ENCODE results near the gene SCMH1.

SCMH1 gene

DNA sequence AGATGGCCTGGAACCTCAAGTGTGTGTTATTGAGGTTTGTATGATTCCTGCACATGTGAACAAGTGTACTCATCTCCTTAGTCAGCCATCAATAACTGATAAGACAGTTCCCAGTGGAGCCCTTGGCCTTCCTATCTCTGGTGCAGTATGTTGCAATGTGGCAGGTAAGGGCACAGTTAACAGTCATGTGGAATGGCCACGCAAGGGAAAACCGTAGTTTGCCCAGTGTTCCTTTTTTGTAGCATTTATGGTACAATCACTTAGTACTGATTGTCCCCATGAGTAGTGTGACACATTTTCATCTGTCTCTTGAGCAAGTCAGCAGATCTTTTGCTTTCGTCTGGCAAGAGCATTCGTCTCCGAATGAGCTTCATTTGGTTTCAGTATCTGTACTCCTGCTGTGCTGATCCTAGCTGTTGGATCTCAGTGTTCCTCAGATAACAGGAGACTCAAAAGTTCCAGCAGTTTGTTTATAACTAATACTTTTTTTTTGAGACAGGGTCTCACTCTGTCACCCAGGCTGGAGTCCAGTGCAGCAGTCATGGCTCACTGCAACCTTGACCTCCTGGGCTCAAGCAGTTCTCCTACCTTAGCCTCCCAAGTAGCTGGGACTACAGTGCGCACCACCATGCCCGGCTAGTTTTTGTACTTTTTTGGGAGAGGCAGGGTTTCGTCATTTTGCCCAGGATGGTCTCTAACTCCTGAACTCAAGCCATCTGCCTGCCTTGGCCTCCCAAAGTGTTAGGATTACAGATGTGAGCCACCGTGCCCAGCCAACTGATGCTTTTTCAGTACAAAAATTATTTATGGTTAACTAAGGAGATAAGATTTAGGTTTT lies 254.4 kb downstream of the SCMH1 start:
- DNase-seq: no peak

DNA sequence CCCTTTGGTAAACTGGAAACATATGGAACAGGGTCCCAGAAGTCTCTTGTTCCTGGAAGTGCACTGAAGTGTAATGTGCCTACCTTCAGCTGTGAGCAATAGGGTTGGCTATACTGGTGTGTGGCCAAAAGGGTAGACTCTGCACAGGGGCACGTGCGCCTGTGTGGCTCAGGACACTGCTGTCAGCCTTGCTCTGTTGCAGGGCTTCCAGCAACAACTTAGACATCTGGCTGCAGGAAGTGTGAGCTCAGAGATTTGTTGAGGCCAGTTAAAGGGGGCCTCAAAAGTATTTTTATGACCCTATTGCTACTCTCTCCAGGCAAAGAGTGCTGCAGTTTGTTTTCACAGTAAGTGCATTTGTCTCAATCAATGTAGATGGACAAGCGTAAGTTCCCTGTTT lies 255.2 kb downstream of the SCMH1 start:
- no peak for DNase-seq

GRCh38 chr1:40986328-40986783 lies 255.8 kb downstream of the SCMH1 start:
- no peak for DNase-seq

DNA sequence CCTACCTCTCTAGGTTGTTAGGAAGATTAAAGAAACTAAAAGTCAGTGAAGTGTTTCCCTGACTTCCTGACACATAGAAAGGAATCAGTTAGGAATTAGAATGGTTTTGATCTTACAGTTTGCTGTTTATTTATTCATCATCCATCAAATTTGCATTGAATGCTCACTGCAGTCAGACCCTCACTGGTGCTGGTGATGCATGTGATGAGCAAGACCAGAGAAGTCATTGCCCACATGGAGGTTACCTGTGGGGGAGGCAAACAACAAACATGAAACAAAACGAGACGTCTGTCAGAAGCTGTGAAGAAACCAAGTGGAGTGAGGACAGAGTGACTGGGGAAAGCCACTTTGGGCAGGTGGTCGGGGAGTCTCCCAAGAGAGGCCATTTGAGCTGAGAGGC lies 256.2 kb downstream of the SCMH1 start:
- no peak for DNase-seq

GRCh38 chr1:40985161-40985560 lies 256.9 kb downstream of the SCMH1 start:
- DNase-seq: no peak

GRCh38 chr1:40984531-40984930 lies 257.6 kb downstream of the SCMH1 start:
- no peak for DNase-seq

GRCh38 chr1:40984066-40984465 lies 258.0 kb downstream of the SCMH1 start:
- DNase-seq: no peak

GRCh38 chr1:40983286-40983685 lies 258.8 kb downstream of the SCMH1 start:
- no peak for DNase-seq

- DNase-seq: no peak
Measured at GRCh38 chr1:40982721-40983120, 259.4 kb downstream of the SCMH1 start.

DNA sequence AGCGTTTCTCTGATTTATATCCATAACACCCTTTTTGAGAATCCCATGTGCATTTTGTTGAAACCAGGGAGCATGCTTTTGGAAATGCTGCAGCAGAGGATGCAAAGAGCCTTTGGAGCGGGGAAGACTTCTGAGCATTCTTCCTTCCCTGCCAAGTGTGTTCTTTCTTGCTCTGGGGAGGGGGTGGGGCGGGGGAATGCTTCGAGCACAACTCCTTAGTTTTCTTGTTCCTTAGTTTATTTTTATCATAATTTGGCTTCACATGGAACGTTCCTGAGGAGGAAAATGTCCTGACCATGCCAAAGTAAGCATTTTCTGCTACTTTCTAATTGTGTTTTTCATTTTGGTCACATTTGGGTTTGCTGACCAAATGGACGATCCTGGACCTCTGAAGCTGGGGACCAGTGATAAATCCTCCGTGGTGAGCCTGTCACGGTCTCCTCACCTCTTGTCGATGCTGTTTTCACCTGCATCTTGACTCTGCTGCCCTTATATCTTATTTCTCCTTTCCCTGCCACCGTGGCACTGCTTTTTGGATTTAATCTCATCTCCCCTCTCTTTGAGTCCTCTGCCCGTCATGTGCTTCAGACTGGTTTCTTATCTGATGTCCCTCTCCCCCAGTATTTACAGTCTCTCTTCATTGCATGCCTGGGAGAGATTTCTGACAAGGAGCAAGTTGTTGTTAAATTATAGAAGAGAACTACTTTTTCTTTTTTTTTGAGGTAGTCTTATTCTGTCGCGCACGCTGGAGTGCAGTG lies 260.2 kb downstream of the SCMH1 start:
- DNase-seq: peak; percentile 70

GRCh38 chr1:40980453-40981121 lies 261.5 kb downstream of the SCMH1 start:
- DNase-seq: peak; percentile 58

DNA sequence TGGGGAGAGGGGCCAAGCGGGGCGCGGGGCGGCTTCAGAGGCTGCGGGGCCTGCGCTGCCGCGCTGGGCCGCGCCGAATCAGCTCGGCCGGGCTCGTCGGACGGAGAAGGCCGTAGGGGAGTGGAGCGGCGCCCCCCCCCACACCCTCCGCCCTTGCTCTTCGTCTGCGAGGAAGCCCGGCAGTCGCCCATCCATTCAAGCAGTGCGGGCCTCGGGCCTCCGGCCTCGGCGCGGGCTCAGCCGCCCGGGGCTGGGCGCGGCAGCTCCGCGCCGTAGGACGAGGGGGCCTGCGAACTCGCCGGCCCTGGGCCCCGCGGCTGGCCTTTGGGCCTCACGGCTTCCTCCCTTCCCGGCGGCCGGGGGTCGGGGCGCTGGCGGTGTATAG lies 262.0 kb downstream of the SCMH1 start:
- DNase-seq: no peak

GRCh38 chr1:40979241-40980067 lies 262.7 kb downstream of the SCMH1 start, which contains the start of gene CTPS1:
Gene CTPS1 (plus strand): TSS chr1:40979696. CDS start chr1:40983291, 3,595 bp downstream.
- peak; percentile 97 for DNase-seq

GRCh38 chr1:40978886-40979240 lies 263.2 kb downstream of the SCMH1 start:
- no peak for DNase-seq

DNA sequence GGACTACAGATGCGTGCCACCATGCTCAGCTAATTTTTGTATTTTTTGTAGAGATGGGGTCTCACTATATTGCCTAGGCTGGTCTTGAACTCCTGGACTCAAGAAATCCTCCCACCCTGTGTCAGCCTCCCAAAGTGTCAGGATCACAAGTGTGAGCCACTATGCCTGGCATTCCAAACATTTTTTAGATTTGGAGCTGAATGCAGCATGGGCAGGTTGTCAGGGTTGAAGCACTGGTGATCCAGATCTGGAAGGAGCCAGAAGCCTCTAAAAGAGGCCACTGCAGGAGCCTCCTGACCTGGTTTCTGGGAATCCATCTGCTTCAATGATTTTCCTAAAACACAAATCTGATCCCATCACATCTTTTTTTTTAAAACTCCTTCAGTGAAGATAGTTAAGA lies 264.4 kb downstream of the SCMH1 start:
- DNase-seq: no peak
